ENCODE results near the gene UQCRFS1. TPM values are rescaled to one million over a fixed set of nuclear protein-coding genes. Genes with fewer than 3 reads are reported as not detected.
"Not testable (repeated sequence)": the region's sequence is repeated elsewhere in the genome, so short reads cannot be mapped to it uniquely, and the experiment has no call there.

Gene UQCRFS1
- total and polyA plus RNA-seq, 3 donors from 2014 or later: 35.9 to 64.2 (median 37.4) TPM

DNA sequence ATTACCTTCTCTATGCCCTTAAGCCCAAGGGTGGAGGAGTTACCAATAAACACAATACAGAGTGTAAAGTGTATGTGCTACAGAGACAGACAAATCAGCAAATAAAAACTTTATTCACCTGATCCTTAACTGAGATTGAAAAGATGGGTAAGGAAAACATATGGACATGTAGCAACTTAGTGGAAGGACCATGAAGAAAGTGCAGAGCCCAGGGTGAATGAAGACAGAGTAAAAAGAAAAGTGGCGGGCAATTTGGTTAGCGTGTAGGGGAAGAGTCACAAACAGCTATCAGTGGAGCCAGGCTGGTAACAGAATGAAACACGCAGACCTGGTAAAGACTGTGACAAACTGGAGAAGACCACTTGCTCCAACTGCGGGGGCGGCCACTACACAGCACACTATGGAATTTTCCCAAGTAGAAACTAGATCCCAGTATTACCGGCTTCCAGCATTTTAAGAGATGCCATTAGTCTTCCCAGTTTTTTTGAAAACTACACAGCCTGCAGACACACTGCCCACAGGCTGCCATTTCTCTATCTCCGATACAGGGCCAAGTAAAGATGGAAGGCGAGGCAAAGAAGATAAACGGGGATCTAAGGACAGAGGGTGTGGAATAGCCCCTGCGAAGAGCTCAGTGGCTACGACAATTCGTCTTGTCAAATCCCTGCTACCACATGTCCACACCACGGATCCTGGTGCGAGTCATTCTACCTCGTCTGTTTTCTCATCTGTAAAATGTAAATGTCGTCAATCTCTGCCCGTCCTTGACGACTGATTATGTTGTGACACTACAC, 1.2 kb downstream of the UQCRFS1 start:
- TF ChIP-seq CTCF (IDR thresholded peaks at IDR 0.05) (no peak), POLR2A (IDR thresholded peaks at IDR 0.05) (no peak)
- H3K27me3 ChIP-seq: no peaks in the 10 kb centered on the region
- 18 to 20% methylated on average over 18 of the region's 18 CpGs for WGBS, 2 donors
- DNase-seq: no peak
- no peaks in the 10 kb centered on the region for H3K36me3 ChIP-seq (ENCODE audit: low read depth, missing control alignments)
- peaks cover 14% of the 10 kb centered on the region for H3K4me1 ChIP-seq
- intact Hi-C loops (cut with DNase I; ENCODE audit: low total_unique reads): no loop called here
- no peaks in the 10 kb centered on the region for H3K9me3 ChIP-seq
- H3K4me3 ChIP-seq: peak overlapping the region; percentile 98
- H3K27ac ChIP-seq: peak overlapping the region; percentile 97

DNA sequence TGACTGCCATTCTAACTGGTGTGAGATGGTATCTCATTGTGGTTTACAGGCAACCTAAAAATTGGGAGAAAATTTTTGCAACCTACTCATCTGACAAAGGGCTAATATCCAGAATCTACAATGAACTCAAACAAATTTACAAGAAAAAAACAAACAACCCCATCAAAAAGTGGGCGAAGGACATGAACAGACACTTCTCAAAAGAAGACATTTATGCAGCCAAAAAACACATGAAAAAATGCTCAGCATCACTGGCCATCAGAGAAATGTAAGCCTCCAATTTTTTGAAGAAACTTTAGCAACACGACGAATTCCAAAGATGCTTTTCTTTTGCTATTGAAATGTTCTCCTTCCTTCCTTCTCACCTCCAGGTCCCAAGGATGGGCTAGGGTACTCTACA, 1.9 kb downstream of the UQCRFS1 start:
- H3K4me1 ChIP-seq: peaks cover 14% of the 10 kb centered on the region
- intact Hi-C loops (cut with DNase I; ENCODE audit: low total_unique reads); H3K27me3 ChIP-seq; DNase-seq; H3K9me3 ChIP-seq; H3K36me3 ChIP-seq (ENCODE audit: low read depth, missing control alignments); H3K4me3 ChIP-seq; H3K27ac ChIP-seq: not testable (repeated sequence)
- WGBS, 2 donors: 70 to 81% methylated on average over 3 of the region's 3 CpGs

- H3K36me3 ChIP-seq (ENCODE audit: low read depth, missing control alignments); DNase-seq; H3K9me3 ChIP-seq; H3K27ac ChIP-seq; H3K4me3 ChIP-seq; intact Hi-C loops (cut with DNase I; ENCODE audit: low total_unique reads); H3K27me3 ChIP-seq: not testable (repeated sequence)
- WGBS, 2 donors: 90 to 95% methylated on average over 3 of the region's 3 CpGs
- H3K4me1 ChIP-seq: peaks cover 14% of the 10 kb centered on the region
Observed at GRCh38 chr19:29210502-29210901, 2.4 kb downstream of the UQCRFS1 start.

DNA sequence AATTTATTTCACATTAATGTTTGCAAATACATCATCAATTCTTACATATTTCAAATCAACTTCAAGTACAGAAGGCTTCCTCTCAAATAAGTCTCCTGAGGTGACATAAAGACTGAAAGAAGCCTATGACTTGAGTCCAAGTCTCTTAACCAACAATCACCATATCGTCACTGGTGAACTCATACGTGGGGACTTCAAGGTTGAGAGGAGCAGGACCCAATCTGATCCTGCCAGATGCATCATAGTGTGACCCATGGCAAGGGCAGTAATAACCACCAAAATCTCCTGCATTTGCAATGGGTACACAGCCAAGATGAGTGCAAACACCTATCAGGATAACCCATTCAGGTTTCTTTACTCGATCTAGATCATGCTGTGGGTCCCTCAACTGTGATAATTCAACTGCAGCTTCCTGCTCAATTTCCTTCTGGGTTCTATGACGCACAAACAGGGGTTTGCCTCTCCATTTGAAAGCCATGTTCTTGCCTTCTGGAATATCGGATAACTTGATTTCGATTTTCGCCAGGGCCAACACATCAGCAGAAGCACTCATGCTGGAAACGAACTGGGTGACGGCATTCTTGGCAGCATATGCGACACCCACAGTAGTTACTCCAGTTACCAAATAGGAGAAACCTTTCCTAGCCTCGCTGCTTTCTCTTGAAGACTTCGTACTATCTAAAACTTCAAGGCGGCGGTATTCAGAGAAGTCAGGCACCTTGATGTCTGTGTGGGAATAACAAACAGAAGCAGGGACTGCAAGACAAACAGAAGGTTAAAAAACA, 5.4 kb downstream of the UQCRFS1 start:
- intact Hi-C loops (cut with DNase I; ENCODE audit: low total_unique reads); H3K9me3 ChIP-seq; H3K36me3 ChIP-seq (ENCODE audit: low read depth, missing control alignments); H3K27ac ChIP-seq; H3K4me3 ChIP-seq; H3K27me3 ChIP-seq; DNase-seq: not testable (repeated sequence)
- H3K4me1 ChIP-seq: peaks cover 14% of the 10 kb centered on the region
- WGBS, 2 donors: 92 to 94% methylated on average over 14 of the region's 14 CpGs

GRCh38 chr19:29206453-29206852, 6.5 kb downstream of the UQCRFS1 start:
- H3K27ac ChIP-seq: no peak overlapping the region
- H3K4me3 ChIP-seq: no peak overlapping the region
- WGBS, 2 donors: 81 to 93% methylated on average over 3 of the region's 3 CpGs
- no peaks in the 10 kb centered on the region for H3K27me3 ChIP-seq
- no peak for DNase-seq
- intact Hi-C loops (cut with DNase I; ENCODE audit: low total_unique reads): no loop called here
- no peak for TF ChIP-seq POLR2A (IDR thresholded peaks at IDR 0.05)
- TF ChIP-seq CTCF (IDR thresholded peaks at IDR 0.05): no peak
- no peaks in the 10 kb centered on the region for H3K36me3 ChIP-seq (ENCODE audit: low read depth, missing control alignments)
- no peaks in the 10 kb centered on the region for H3K9me3 ChIP-seq
- peaks cover 9% of the 10 kb centered on the region for H3K4me1 ChIP-seq

GRCh38 chr19:29202281-29202680, 10.7 kb downstream of the UQCRFS1 start:
- Histone ChIP-seq H3K27ac (no peak overlapping the region), H3K36me3 (ENCODE audit: low read depth, missing control alignments) (no peaks in the 10 kb centered on the region), H3K27me3 (no peaks in the 10 kb centered on the region), H3K4me1 (no peaks in the 10 kb centered on the region), H3K4me3 (no peak overlapping the region), H3K9me3 (no peaks in the 10 kb centered on the region)
- intact Hi-C loops (cut with DNase I; ENCODE audit: low total_unique reads): no loop called here
- TF ChIP-seq CTCF (IDR thresholded peaks at IDR 0.05) (no peak), POLR2A (IDR thresholded peaks at IDR 0.05) (no peak)
- WGBS, 2 donors: 85 to 87% methylated on average over 2 of the region's 2 CpGs
- DNase-seq: no peak
